GM12875 (cell line): ENCODE data around the gene KLF7.
"Not testable (repeated sequence)": the region's sequence is repeated elsewhere in the genome, so short reads cannot be mapped to it uniquely, and the experiment has no call there.

Source experiments
- H3K4me3 ChIP-seq: one replicate; pipeline ENCODE4 v1.5.1; 2011; ENCODE audit warnings: low read depth, low read length, control low read depth
- CTCF ChIP-seq: IDR thresholded peaks from 2 replicates; pipeline ENCODE4 v1.5.1; 2011; ENCODE audit warnings: low read depth, mild to moderate bottlenecking, control low read depth, inconsistent platforms, low read length, moderate library complexity, borderline replicate concordance; ENCODE audit not compliant: insufficient read depth

Gene KLF7

GRCh38 chr2:207041786-207042554, 123.8 kb downstream of the KLF7 start:
- no peak for TF ChIP-seq CTCF
- no peak overlapping the region for H3K4me3 ChIP-seq

- TF ChIP-seq CTCF, result no peak
- no peak overlapping the region for H3K4me3 ChIP-seq
Observed at GRCh38 chr2:207041279-207041678, 124.5 kb downstream of the KLF7 start.

GRCh38 chr2:207040696-207041095, 125.1 kb downstream of the KLF7 start:
- H3K4me3 ChIP-seq, result no peak overlapping the region
- TF ChIP-seq CTCF, result no peak

- TF ChIP-seq CTCF, result no peak
- no peak overlapping the region for H3K4me3 ChIP-seq
Observed at GRCh38 chr2:207039225-207039624, 126.5 kb downstream of the KLF7 start.

GRCh38 chr2:207038299-207038698, 127.4 kb downstream of the KLF7 start:
- no peak overlapping the region for H3K4me3 ChIP-seq
- TF ChIP-seq CTCF, result no peak

GRCh38 chr2:207037896-207038295, 127.9 kb downstream of the KLF7 start:
- H3K4me3 ChIP-seq, result no peak overlapping the region
- no peak for TF ChIP-seq CTCF

- H3K4me3 ChIP-seq, result not testable (repeated sequence)
Observed at GRCh38 chr2:207037023-207037422, 128.7 kb downstream of the KLF7 start.
